Measurements from ENCODE around the gene DCLK2. TPM values are rescaled to one million over a fixed set of nuclear protein-coding genes. Genes with fewer than 3 reads are reported as not detected.

Gene DCLK2
- polyA plus RNA-seq, 10 donors = 5.2 to 10.2 (median 7.6) TPM

GRCh38 chr4:150068300-150068960 is 9.8 kb upstream of the DCLK2 start:
- no peak for DNase-seq

GRCh38 chr4:150069353-150069752 is 8.9 kb upstream of the DCLK2 start:
- DNase-seq = no peak

- DNase-seq = no peak
Measured at GRCh38 chr4:150070464-150071170, 7.6 kb upstream of the DCLK2 start.

- no peak for DNase-seq
Measured at GRCh38 chr4:150072471-150072870, 5.8 kb upstream of the DCLK2 start.

GRCh38 chr4:150072906-150073714 is 5.1 kb upstream of the DCLK2 start:
- peak; percentile 38 to 90 (median 64) for DNase-seq

GRCh38 chr4:150074064-150074463 is 4.2 kb upstream of the DCLK2 start:
- DNase-seq = no peak

GRCh38 chr4:150078579-150079080 is 385 bp downstream of the DCLK2 start:
- DNase-seq = peak in 2 of 3 donors; percentile 62 to 86

- DNase-seq = peak in 2 of 3 donors; percentile 42 to 81
Measured at GRCh38 chr4:150079081-150079581, 886 bp downstream of the DCLK2 start.

- peak in 1 of 3 donors; percentile 34 for DNase-seq
Measured at GRCh38 chr4:150080337-150080736, 2.1 kb downstream of the DCLK2 start.

- DNase-seq = no peak
Measured at GRCh38 chr4:150080875-150081274, 2.6 kb downstream of the DCLK2 start.

GRCh38 chr4:150082241-150082640 is 4.0 kb downstream of the DCLK2 start:
- DNase-seq = no peak

- no peak for DNase-seq
Measured at GRCh38 chr4:150087006-150087405, 8.8 kb downstream of the DCLK2 start.

- no peak for DNase-seq
Measured at GRCh38 chr4:150089732-150090131, 11.5 kb downstream of the DCLK2 start.

- DNase-seq = no peak
Measured at GRCh38 chr4:150090836-150091235, 12.6 kb downstream of the DCLK2 start.

- no peak for DNase-seq
Measured at GRCh38 chr4:150094676-150095075, 16.4 kb downstream of the DCLK2 start.

GRCh38 chr4:150096625-150097024 is 18.4 kb downstream of the DCLK2 start:
- no peak for DNase-seq

- no peak for DNase-seq
Measured at GRCh38 chr4:150098214-150098613, 20.0 kb downstream of the DCLK2 start.

GRCh38 chr4:150104404-150105027 is 26.3 kb downstream of the DCLK2 start:
- no peak for DNase-seq

GRCh38 chr4:150106886-150107285 is 28.6 kb downstream of the DCLK2 start:
- DNase-seq = no peak

- DNase-seq = no peak
Measured at GRCh38 chr4:150108691-150109090, 30.4 kb downstream of the DCLK2 start.

GRCh38 chr4:150114641-150115040 is 36.4 kb downstream of the DCLK2 start:
- DNase-seq = no peak

- no peak for DNase-seq
Measured at GRCh38 chr4:150115851-150116250, 37.6 kb downstream of the DCLK2 start.
